ENCODE measurements around the gene KIF16B. TPM values are rescaled to one million over a fixed set of nuclear protein-coding genes. Genes with fewer than 3 reads are reported as not detected.

KIF16B gene
- total RNA-seq, 1 experiment from 2014 or later, result 7.0 TPM

DNA sequence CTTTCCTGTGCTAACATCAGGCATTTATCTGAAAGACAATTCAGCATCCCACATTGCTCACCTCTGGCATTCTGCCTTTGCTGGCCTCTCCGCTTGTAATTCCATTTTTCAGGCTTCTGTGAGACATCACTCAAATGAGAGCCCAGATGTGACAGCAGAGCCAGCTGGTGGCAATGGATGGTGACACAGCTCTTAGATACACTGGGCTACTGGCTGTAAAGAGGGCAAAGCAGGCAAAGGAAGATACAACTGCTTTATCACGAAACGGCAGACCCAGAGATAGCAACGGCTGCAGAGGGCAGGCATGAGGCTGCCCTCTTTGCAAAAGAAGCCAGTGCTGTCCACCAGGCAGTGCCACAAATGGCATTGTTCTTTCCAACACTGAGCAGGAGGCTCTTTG lies 329.8 kb downstream of the KIF16B start:
- H3K9ac ChIP-seq (ENCODE audit: low read length), result no peak overlapping the region
- H3K9me3 ChIP-seq (ENCODE audit: control insufficient read depth in 1 of 2, insufficient read depth in 1 of 2, low read depth in 1 of 2, low read length in 2 of 2), result no peaks in the 10 kb centered on the region
- H3K4me1 ChIP-seq (ENCODE audit: control insufficient read depth in 1 of 2, insufficient read depth in 2 of 2, low read length in 2 of 2), result no peaks in the 10 kb centered on the region
- ATAC-seq (no peak), DNase-seq (ENCODE audit: low read depth, low spot score) (no peak)
- CTCF ChIA-PET, result no interaction called here
- TF ChIP-seq FOSL1 (IDR thresholded peaks at IDR 0.05; ENCODE audit: low read depth) (no peak), JUND (IDR thresholded peaks at IDR 0.05) (no peak), SRF (IDR thresholded peaks at IDR 0.05; ENCODE audit: low read depth) (no peak), SP1 (IDR thresholded peaks at IDR 0.05; ENCODE audit: low read depth) (no peak)
- TF ChIP-seq, protein P1, sequence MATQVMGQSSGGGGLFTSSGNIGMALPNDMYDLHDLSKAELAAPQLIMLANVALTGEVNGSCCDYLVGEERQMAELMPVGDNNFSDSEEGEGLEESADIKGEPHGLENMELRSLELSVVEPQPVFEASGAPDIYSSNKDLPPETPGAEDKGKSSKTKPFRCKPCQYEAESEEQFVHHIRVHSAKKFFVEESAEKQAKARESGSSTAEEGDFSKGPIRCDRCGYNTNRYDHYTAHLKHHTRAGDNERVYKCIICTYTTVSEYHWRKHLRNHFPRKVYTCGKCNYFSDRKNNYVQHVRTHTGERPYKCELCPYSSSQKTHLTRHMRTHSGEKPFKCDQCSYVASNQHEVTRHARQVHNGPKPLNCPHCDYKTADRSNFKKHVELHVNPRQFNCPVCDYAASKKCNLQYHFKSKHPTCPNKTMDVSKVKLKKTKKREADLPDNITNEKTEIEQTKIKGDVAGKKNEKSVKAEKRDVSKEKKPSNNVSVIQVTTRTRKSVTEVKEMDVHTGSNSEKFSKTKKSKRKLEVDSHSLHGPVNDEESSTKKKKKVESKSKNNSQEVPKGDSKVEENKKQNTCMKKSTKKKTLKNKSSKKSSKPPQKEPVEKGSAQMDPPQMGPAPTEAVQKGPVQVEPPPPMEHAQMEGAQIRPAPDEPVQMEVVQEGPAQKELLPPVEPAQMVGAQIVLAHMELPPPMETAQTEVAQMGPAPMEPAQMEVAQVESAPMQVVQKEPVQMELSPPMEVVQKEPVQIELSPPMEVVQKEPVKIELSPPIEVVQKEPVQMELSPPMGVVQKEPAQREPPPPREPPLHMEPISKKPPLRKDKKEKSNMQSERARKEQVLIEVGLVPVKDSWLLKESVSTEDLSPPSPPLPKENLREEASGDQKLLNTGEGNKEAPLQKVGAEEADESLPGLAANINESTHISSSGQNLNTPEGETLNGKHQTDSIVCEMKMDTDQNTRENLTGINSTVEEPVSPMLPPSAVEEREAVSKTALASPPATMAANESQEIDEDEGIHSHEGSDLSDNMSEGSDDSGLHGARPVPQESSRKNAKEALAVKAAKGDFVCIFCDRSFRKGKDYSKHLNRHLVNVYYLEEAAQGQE (IDR thresholded peaks at IDR 0.05; ENCODE audit: low read depth), result no peak
- TF ChIP-seq, protein P2, sequence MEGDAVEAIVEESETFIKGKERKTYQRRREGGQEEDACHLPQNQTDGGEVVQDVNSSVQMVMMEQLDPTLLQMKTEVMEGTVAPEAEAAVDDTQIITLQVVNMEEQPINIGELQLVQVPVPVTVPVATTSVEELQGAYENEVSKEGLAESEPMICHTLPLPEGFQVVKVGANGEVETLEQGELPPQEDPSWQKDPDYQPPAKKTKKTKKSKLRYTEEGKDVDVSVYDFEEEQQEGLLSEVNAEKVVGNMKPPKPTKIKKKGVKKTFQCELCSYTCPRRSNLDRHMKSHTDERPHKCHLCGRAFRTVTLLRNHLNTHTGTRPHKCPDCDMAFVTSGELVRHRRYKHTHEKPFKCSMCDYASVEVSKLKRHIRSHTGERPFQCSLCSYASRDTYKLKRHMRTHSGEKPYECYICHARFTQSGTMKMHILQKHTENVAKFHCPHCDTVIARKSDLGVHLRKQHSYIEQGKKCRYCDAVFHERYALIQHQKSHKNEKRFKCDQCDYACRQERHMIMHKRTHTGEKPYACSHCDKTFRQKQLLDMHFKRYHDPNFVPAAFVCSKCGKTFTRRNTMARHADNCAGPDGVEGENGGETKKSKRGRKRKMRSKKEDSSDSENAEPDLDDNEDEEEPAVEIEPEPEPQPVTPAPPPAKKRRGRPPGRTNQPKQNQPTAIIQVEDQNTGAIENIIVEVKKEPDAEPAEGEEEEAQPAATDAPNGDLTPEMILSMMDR (IDR thresholded peaks at IDR 0.05 in 2 of 3, conservative IDR thresholded peaks at IDR 0.05 in 1 of 3; ENCODE audit: borderline replicate concordance in 1 of 3, insufficient read depth in 1 of 3, low read depth in 2 of 3, low read length in 2 of 3), result no peak
- H3K4me2 ChIP-seq (ENCODE audit: low read length), result no peak overlapping the region
- H3K36me3 ChIP-seq (ENCODE audit: control insufficient read depth in 1 of 2, insufficient read depth in 2 of 2, low read length in 2 of 2), result no peaks in the 10 kb centered on the region
- no peak overlapping the region for H3K4me3 ChIP-seq (replicated peaks in 1 of 2; ENCODE audit: low read depth in 1 of 2, low read length in 2 of 2)
- POLR2A ChIA-PET, result no interaction called here
- peaks cover 16% of the 10 kb centered on the region; the same call in 1 of the 2 replicates for H3K27me3 ChIP-seq (ENCODE audit: insufficient read depth, low read length)
- H2AFZ ChIP-seq (ENCODE audit: low read depth, low read length, poor library complexity, severe bottlenecking), result no peak overlapping the region
- no peaks in the 10 kb centered on the region for H4K20me1 ChIP-seq (ENCODE audit: insufficient read depth)
- no peaks in the 10 kb centered on the region for H3K79me2 ChIP-seq (ENCODE audit: insufficient read depth, low read length)
- RAD21 ChIA-PET (ENCODE audit: low non-redundant PET in 1 of 2, low total read pairs in 2 of 2, uncharacterized antibody in 2 of 2, unreplicated experiment in 2 of 2), result no interaction called here
- no peak overlapping the region for H3K27ac ChIP-seq (ENCODE audit: low read depth, low read length)
- no peaks in the 10 kb centered on the region for H3K9me2 ChIP-seq (ENCODE audit: insufficient read depth)
- no TSS peak for BruUV-seq (replicated peaks)
- intact Hi-C loops (cut with micrococcal nuclease), result no loop called here
